Sigmoid colon (tissue), 4 donors: ENCODE measurements around the gene DCST1.

ENCODE experiments used
- EP300 ChIP-seq, 4 donors: sonication (generic); formaldehyde crosslinking; IDR thresholded peaks; one replicate each; pipeline ENCODE4 v1.6.1; 2017; ENCODE audit warnings: antibody characterized with exemption in 4 of 4
- POLR2AphosphoS5 ChIP-seq, 4 donors: sonication (generic); formaldehyde crosslinking; IDR thresholded peaks; one replicate each; pipeline ENCODE4 v1.6.1; 2017; ENCODE audit warnings: antibody characterized with exemption in 4 of 4
- TF ChIP-seq, protein P1 (sequence below), 4 experiments: fragments of 450-650 bp in 3 of 4; fragments of 200-600 bp in 1 of 4; IDR thresholded peaks; one replicate each; pipeline ENCODE4 v1.5.1; 2016 to 2019; ENCODE audit warnings: antibody characterized with exemption in 4 of 4, mild to moderate bottlenecking in 3 of 4, moderate library complexity in 2 of 4

DNA sequence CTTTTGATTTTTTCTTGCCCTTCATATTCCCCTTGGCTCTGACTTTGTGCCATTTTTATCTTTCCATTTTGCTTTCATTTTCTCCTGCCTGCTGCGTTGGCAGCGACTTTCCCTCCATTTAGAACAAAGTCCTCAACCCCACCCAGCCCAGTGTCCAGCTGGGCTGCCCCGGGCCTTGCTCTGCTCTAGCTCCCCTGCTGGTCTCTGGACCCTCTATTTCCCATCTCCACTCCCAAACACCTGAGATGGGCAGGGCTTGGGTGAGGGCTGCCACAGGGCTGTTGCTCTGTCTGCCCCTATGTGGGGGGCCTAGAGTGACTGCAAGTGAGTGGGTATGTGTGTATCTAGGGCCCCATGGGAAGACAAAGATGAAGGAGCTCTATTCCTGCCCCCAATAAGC lies 10.2 kb downstream of the DCST1 start:
- TF ChIP-seq EP300 (IDR thresholded peaks at IDR 0.05) (no peak), POLR2AphosphoS5 (IDR thresholded peaks at IDR 0.05) (no peak)
- TF ChIP-seq, protein P1, sequence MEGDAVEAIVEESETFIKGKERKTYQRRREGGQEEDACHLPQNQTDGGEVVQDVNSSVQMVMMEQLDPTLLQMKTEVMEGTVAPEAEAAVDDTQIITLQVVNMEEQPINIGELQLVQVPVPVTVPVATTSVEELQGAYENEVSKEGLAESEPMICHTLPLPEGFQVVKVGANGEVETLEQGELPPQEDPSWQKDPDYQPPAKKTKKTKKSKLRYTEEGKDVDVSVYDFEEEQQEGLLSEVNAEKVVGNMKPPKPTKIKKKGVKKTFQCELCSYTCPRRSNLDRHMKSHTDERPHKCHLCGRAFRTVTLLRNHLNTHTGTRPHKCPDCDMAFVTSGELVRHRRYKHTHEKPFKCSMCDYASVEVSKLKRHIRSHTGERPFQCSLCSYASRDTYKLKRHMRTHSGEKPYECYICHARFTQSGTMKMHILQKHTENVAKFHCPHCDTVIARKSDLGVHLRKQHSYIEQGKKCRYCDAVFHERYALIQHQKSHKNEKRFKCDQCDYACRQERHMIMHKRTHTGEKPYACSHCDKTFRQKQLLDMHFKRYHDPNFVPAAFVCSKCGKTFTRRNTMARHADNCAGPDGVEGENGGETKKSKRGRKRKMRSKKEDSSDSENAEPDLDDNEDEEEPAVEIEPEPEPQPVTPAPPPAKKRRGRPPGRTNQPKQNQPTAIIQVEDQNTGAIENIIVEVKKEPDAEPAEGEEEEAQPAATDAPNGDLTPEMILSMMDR (IDR thresholded peaks at IDR 0.05), result no peak
